K562 (cell line): ENCODE results near the gene CERCAM. TPM values are rescaled to one million over a fixed set of nuclear protein-coding genes. Genes with fewer than 3 reads are reported as not detected.

ENCODE experiments used
- ARID3A ChIP-seq: IDR thresholded peaks from 2 replicates; pipeline ENCODE4 v1.6.1; 2012; ENCODE audit warnings: low read depth, low read length, improper control_type of control experiment, borderline replicate concordance
- ARID3B ChIP-seq: fragments of 250-450 bp; sonication (Bioruptor Pico); IDR thresholded peaks from 2 replicates; pipeline ENCODE4 v1.4.0; 2020; ENCODE audit warnings: borderline replicate concordance
- BRD9 ChIP-seq: fragments of 450-650 bp; IDR thresholded peaks from 2 replicates; pipeline ENCODE4 v1.6.1; 2018; ENCODE audit warnings: low read depth; ENCODE audit not compliant: partially characterized antibody
- DLX4 ChIP-seq: fragments of 250-450 bp; sonication (Bioruptor Pico); IDR thresholded peaks from 2 replicates; pipeline ENCODE4 v1.6.1; 2021; ENCODE audit warnings: mild to moderate bottlenecking
- ELK1 ChIP-seq: sonication (generic); formaldehyde crosslinking; IDR thresholded peaks from 2 replicates; pipeline ENCODE4 v1.8.1; 2022; ENCODE audit warnings: missing genetic modification reagents
- HNRNPUL1 ChIP-seq: fragments of 200-400 bp; formaldehyde crosslinking; IDR thresholded peaks from 2 replicates; pipeline ENCODE4 v1.6.1; 2017; ENCODE audit warnings: low read length
- MEIS2 ChIP-seq: fragments of 450-650 bp; IDR thresholded peaks from 2 replicates; pipeline ENCODE4 v1.6.1; 2014; ENCODE audit warnings: mild to moderate bottlenecking; ENCODE audit not compliant: partially characterized antibody
- NBN ChIP-seq: fragments of 450-650 bp; IDR thresholded peaks from 2 replicates; pipeline ENCODE4 v1.6.1; 2016; ENCODE audit warnings: low read depth, mild to moderate bottlenecking
- NELFE ChIP-seq: IDR thresholded peaks from 2 replicates; pipeline ENCODE4 v1.6.1; 2011; ENCODE audit warnings: mild to moderate bottlenecking; ENCODE audit not compliant: insufficient read depth, insufficient read length
- PML ChIP-seq: IDR thresholded peaks from 2 replicates; pipeline ENCODE4 v1.6.1; 2012; ENCODE audit warnings: low read length, inconsistent platforms
- RAD21 ChIP-seq, 2 experiments: fragments of 250-450 bp in 1 of 2; fragments of 450-650 bp in 1 of 2; sonication (Bioruptor Pico) in 1 of 2; formaldehyde crosslinking in 1 of 2; IDR thresholded peaks in 1 of 2; conservative IDR thresholded peaks in 1 of 2; 2 replicates each; pipeline versions ENCODE4 v1.4.0 to v1.8.0; 2020 to 2022; ENCODE audit warnings: mild to moderate bottlenecking in 2 of 2, moderate library complexity in 1 of 2
- SMARCA5 ChIP-seq: fragments of 450-650 bp; IDR thresholded peaks from 2 replicates; pipeline ENCODE4 v1.6.1; 2016
- SMC3 ChIP-seq: conservative IDR thresholded peaks from 2 replicates; pipeline ENCODE4 v1.6.1; 2011; ENCODE audit warnings: low read depth, low read length, improper control_type of control experiment; ENCODE audit not compliant: insufficient read depth
- SNRNP70 ChIP-seq: fragments of 200-400 bp; formaldehyde crosslinking; optimal IDR thresholded peaks from 2 replicates; pipeline ENCODE3; 2017; ENCODE audit warnings: low read depth, low read length
- ZBED1 ChIP-seq: IDR thresholded peaks from 2 replicates; pipeline ENCODE4 v1.6.1; 2014
- ZC3H11A ChIP-seq: IDR thresholded peaks from 2 replicates; pipeline ENCODE4 v1.6.1; 2012; ENCODE audit warnings: low read depth, low read length, improper control_type of control experiment
- ZNF589 ChIP-seq: fragments of 200-800 bp; sonication (Bioruptor generic); IDR thresholded peaks from 2 replicates; pipeline ENCODE4 v1.6.1; 2016; ENCODE audit warnings: low read depth, missing genetic modification characterization, missing compliant biosample characterization
- polyA plus RNA-seq, 8 experiments: library from polyadenylated mRNA; depleted of rRNA in 4 of 8; stranded (reverse) in 5 of 8; unstranded in 3 of 8; fragments of >200 nt; fragmentation: Nextera tagmentation in 2 of 8; fragmentation: Illumina TruSeq in 1 of 8; extraction: Ambion mirVana in 2 of 8; extraction: Trizol in 1 of 8; gene quantifications; 2 replicates each; pipeline versions ENCODE4 v1.2.1 to v1.2.3, GENCODE V29; 2011 to 2014; ENCODE audit warnings: inconsistent platforms in 1 of 8, missing spikeins in 1 of 8
- total RNA-seq, 7 experiments: library from RNA; depleted of rRNA in 6 of 7; stranded (reverse); fragments of >200 nt in 6 of 7; fragmentation: Illumina TruSeq in 2 of 7; extraction: Trizol in 2 of 7; gene quantifications; 2 replicates each; pipeline versions ENCODE4 v1.2.1 to v1.2.3, GENCODE V29; 2011 to 2021; ENCODE audit warnings: low replicate concordance in 1 of 7

CERCAM gene
- total and polyA plus RNA-seq, 9 of the 15 experiments (the other 6 are each of a cell fraction or from before 2014, with no cell fraction given): 0.75 to 24.0 (median 18.0) TPM

- TF ChIP-seq ARID3A (no peak), ELK1 (CRISPR knock-in tag) (no peak), HNRNPUL1 (no peak), SMC3 (no peak), ZNF589 (CRISPR knock-in tag) (no peak), DLX4 (CRISPR knock-in tag) (no peak), NELFE (no peak), ZBED1 (no peak), ZC3H11A (no peak), SNRNP70 (no peak), SMARCA5 (no peak), ARID3B (CRISPR knock-in tag) (no peak), NBN (no peak), MEIS2 (no peak), PML (no peak), RAD21 (CRISPR knock-in tag; conservative IDR thresholded peaks at IDR 0.05 in 1 of 2, IDR thresholded peaks at IDR 0.05 in 1 of 2) (no peak), BRD9 (no peak)
These were observed 35.4 kb downstream of the CERCAM start, which contains the start of gene ODF2 (continued) for GRCh38 chr9:128455849-128456612.
